ENCODE results near the gene B4GALT5. TPM values are rescaled to one million over a fixed set of nuclear protein-coding genes. Genes with fewer than 3 reads are reported as not detected.
A peak's percentile ranks its signal among the peaks of the same experiment; 100 is the strongest.
"Not testable (repeated sequence)": the region's sequence is repeated elsewhere in the genome, so short reads cannot be mapped to it uniquely, and the experiment has no call there.

B4GALT5 gene
- total RNA-seq, 3 donors from 2014 or later (not counting 1 experiment from before 2014, with no cell fraction given), result 15.5 to 29.1 (median 28.6) TPM

DNA sequence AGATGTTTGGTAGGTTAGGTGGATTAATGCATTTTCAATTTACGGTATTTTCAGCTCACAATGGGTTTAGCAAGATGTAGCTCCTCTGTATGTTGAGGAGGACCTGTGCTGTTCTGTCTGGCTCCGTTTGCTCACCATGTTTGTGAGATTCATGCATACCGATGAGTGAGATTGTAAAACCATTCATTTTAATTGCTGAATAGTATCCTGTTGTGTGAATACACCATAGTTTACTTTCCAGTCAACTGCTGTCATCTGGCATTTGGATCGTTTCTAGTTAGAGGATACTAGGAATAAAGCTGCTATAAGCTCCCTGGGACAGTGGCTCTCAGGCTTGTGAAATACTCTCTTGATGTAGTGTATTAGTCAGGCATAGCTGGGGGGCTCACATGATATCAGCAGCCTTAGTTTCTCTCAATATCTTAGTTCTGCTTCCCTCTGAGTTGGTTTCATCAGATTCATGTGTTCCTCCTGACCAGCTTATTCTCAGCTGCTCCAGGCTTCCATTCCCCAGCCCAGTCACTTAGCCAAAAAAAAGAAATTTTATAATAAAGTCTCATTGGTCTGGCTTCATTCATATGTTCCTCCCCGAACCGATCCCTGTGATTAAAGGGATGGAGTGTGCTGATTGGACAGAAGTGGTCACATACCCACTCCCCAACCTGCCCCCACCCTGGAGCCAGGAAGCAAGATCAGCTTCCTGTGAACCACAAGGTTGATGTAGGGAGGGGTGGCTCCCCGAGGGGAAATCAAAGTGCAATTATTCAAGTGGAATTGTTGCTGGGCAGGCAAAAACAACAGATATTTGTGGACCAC lies 10.9 kb upstream of the B4GALT5 start:
- no peaks in the 10 kb centered on the region for H3K36me3 ChIP-seq (ENCODE audit: control insufficient read depth, insufficient read depth, low read length)
- H3K9me3 ChIP-seq (ENCODE audit: control insufficient read depth, insufficient read depth, low read length), result no peaks in the 10 kb centered on the region
- no peak overlapping the region for H3K4me3 Mint-ChIP-seq
- WGBS (ENCODE audit: insufficient coverage), result 68% methylated on average over 5 of the region's 7 CpGs
- peak in 2 of 3 donors; percentile 47 to 69 for ATAC-seq
- H3K4me1 ChIP-seq (ENCODE audit: control insufficient read depth, insufficient read depth, low read length), result peaks cover 11% of the 10 kb centered on the region
- H3K9me3 Mint-ChIP-seq, result no peaks in the 10 kb centered on the region
- TF ChIP-seq, protein P1, sequence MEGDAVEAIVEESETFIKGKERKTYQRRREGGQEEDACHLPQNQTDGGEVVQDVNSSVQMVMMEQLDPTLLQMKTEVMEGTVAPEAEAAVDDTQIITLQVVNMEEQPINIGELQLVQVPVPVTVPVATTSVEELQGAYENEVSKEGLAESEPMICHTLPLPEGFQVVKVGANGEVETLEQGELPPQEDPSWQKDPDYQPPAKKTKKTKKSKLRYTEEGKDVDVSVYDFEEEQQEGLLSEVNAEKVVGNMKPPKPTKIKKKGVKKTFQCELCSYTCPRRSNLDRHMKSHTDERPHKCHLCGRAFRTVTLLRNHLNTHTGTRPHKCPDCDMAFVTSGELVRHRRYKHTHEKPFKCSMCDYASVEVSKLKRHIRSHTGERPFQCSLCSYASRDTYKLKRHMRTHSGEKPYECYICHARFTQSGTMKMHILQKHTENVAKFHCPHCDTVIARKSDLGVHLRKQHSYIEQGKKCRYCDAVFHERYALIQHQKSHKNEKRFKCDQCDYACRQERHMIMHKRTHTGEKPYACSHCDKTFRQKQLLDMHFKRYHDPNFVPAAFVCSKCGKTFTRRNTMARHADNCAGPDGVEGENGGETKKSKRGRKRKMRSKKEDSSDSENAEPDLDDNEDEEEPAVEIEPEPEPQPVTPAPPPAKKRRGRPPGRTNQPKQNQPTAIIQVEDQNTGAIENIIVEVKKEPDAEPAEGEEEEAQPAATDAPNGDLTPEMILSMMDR (IDR thresholded peaks at IDR 0.05), result no peak
- H3K27ac Mint-ChIP-seq, result peak overlapping the region; percentile 23 to 49
- DNase-seq, result peak in 1 of 2 donors; percentile 24
- H3K4me1 Mint-ChIP-seq, result peaks cover 12 to 16% of the 10 kb centered on the region in 2 donors
- no peak overlapping the region for H3K4me3 ChIP-seq (ENCODE audit: low read length)
- H3K27me3 ChIP-seq (ENCODE audit: control insufficient read depth, insufficient read depth, low read length), result no peaks in the 10 kb centered on the region
- H3K36me3 Mint-ChIP-seq, result no peaks in the 10 kb centered on the region
- intact Hi-C loops (cut with micrococcal nuclease), result loop anchor here (10.0 kb wide), 1 partner anchor 50 kb away; no protein-coding TSS in a partner anchor
- no peak overlapping the region for H3K27ac ChIP-seq (ENCODE audit: low read length)
- H3K27me3 Mint-ChIP-seq (ENCODE audit: low read depth in 2 of 2), result no peaks in the 10 kb centered on the region

DNA sequence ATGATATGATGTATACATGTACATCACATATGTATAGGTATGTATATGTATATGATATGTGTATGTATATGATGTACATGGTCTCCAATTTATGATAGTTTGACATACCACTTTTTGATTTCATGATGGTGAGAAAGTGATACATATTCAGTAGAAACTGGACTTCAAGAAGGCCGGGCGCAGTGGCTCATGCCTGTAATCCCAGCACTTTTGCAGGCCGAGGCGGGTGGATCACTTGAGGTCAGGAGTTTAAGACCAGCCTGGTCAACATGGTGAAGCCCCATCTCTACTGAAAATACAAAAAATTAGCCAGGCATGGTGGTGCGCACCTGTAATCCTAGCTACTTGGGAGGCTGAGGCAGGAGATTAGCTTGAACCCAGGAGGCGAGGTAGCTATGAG lies 10.1 kb upstream of the B4GALT5 start:
- not testable (repeated sequence) for H3K9me3 ChIP-seq (ENCODE audit: control insufficient read depth, insufficient read depth, low read length); H3K9me3 Mint-ChIP-seq; H3K27me3 ChIP-seq (ENCODE audit: control insufficient read depth, insufficient read depth, low read length); H3K36me3 ChIP-seq (ENCODE audit: control insufficient read depth, insufficient read depth, low read length); H3K27me3 Mint-ChIP-seq (ENCODE audit: low read depth in 2 of 2); DNase-seq; H3K4me3 ChIP-seq (ENCODE audit: low read length); H3K27ac Mint-ChIP-seq; ATAC-seq; H3K36me3 Mint-ChIP-seq; H3K27ac ChIP-seq (ENCODE audit: low read length); H3K4me3 Mint-ChIP-seq
- peaks cover 11% of the 10 kb centered on the region for H3K4me1 ChIP-seq (ENCODE audit: control insufficient read depth, insufficient read depth, low read length)
- peaks cover 12 to 16% of the 10 kb centered on the region in 2 donors for H3K4me1 Mint-ChIP-seq
- WGBS (ENCODE audit: insufficient coverage), result over 99% methylated on average over 6 of the region's 6 CpGs
- intact Hi-C loops (cut with micrococcal nuclease), result loop anchor here (10.0 kb wide), 1 partner anchor 51 kb away; no protein-coding TSS in a partner anchor

DNA sequence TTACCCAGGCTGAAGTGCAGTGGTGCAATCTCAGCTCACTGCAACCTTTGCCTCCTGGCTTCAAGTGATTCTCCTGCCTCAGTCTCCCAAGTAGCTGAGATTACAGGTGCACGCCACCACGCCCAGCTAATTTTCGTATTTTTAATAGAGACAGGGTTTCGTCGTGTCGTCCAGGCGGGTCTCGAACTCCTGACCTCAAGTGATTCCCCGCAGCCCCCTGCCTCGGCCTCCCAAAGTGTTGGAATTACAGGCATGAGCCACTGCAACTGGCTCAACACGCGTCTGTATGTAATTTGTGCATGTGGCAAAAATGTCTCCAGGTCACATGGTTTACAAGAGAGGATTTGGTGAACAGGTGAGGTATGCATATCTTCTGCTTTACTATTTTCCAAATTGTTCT lies 7.6 kb upstream of the B4GALT5 start:
- not testable (repeated sequence) for ATAC-seq; H3K27me3 ChIP-seq (ENCODE audit: control insufficient read depth, insufficient read depth, low read length); H3K36me3 Mint-ChIP-seq; H3K27me3 Mint-ChIP-seq (ENCODE audit: low read depth in 2 of 2); H3K4me3 Mint-ChIP-seq; H3K9me3 Mint-ChIP-seq; H3K4me3 ChIP-seq (ENCODE audit: low read length); H3K9me3 ChIP-seq (ENCODE audit: control insufficient read depth, insufficient read depth, low read length); H3K36me3 ChIP-seq (ENCODE audit: control insufficient read depth, insufficient read depth, low read length); H3K27ac ChIP-seq (ENCODE audit: low read length); DNase-seq; H3K27ac Mint-ChIP-seq
- intact Hi-C loops (cut with micrococcal nuclease), result loop anchor here (10.0 kb wide), 1 partner anchor 53 kb away; no protein-coding TSS in a partner anchor
- H3K4me1 ChIP-seq (ENCODE audit: control insufficient read depth, insufficient read depth, low read length), result peaks cover 11% of the 10 kb centered on the region
- WGBS (ENCODE audit: insufficient coverage), result 93% methylated on average over 12 of the region's 12 CpGs
- H3K4me1 Mint-ChIP-seq, result peaks cover 12 to 16% of the 10 kb centered on the region in 2 donors

DNA sequence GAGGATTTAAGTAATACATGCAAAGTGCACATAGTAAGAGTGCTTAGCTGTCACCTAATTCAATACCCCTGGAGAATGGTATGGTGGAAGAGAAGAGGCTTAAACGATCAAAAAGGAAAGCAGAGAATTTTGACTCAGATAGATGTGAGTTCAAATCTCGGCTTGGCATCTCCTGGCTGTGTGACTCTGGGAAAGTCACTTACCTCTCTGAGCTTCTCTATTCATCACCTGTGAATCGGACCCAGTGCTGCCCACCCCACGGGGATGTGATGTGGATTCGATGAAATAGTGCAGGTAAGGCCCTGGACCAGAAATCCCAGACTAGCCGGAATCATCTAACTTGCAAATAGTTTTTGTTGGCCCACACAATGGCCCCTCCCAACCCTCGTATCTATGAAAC lies 1.8 kb upstream of the B4GALT5 start:
- 96% methylated on average over 7 of the region's 7 CpGs for WGBS (ENCODE audit: insufficient coverage)
- Mint-ChIP-seq H3K4me1 (peaks cover 31 to 34% of the 10 kb centered on the region in 2 donors), H3K27ac (no peak overlapping the region), H3K27me3 (ENCODE audit: low read depth in 2 of 2) (no peaks in the 10 kb centered on the region), H3K36me3 (no peaks in the 10 kb centered on the region), H3K9me3 (no peaks in the 10 kb centered on the region), H3K4me3 (no peak overlapping the region)
- ATAC-seq, result no peak
- no peaks in the 10 kb centered on the region for H3K36me3 ChIP-seq (ENCODE audit: control insufficient read depth, insufficient read depth, low read length)
- peaks cover 20% of the 10 kb centered on the region for H3K4me1 ChIP-seq (ENCODE audit: control insufficient read depth, insufficient read depth, low read length)
- H3K27ac ChIP-seq (ENCODE audit: low read length), result no peak overlapping the region
- TF ChIP-seq, protein P1 (IDR thresholded peaks at IDR 0.05), result no peak
- DNase-seq, result no peak
- H3K27me3 ChIP-seq (ENCODE audit: control insufficient read depth, insufficient read depth, low read length), result no peaks in the 10 kb centered on the region
- no peaks in the 10 kb centered on the region for H3K9me3 ChIP-seq (ENCODE audit: control insufficient read depth, insufficient read depth, low read length)
- no peak overlapping the region for H3K4me3 ChIP-seq (ENCODE audit: low read length)
- intact Hi-C loops (cut with micrococcal nuclease), result no loop called here

Measured in natural killer cell (primary cell).